ENCODE measurements around the gene PTPRM.

DNA sequence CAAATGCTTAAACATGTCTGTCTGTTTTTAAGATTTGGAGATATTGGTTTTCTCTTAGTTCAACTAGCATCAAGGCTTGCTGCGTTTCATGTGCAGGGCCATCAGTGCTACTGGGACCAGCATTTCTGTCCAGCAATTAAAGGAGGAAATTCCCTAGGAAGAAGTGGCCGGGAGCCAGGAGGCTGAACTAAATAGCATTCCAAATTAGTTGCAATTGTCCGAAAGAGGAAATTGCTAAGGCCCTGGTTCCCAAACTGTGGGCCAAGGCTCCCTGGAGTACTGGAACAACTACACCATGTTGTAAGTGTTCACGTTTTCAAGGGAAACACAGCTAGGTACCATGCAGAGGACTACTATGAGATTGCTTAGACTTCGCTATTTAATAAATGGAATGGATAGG is 257.9 kb downstream of the PTPRM start:
- TF ChIP-seq CTCF (tag by site-specific recombination; IDR thresholded peaks at IDR 0.05) (no peak), YY1 (tag by site-specific recombination; IDR thresholded peaks at IDR 0.05) (no peak), MZF1 (tag by site-specific recombination; IDR thresholded peaks at IDR 0.05; ENCODE audit: borderline replicate concordance) (no peak), SP7 (tag by site-specific recombination; IDR thresholded peaks at IDR 0.05) (no peak), KLF9 (tag by site-specific recombination; IDR thresholded peaks at IDR 0.05; ENCODE audit: low read depth) (no peak), ZNF621 (tag by site-specific recombination; IDR thresholded peaks at IDR 0.05) (no peak)

Measured in HEK293 (cell line).